SK-N-SH (cell line): ENCODE measurements around the gene RBM44. TPM values are rescaled to one million over a fixed set of nuclear protein-coding genes. Genes with fewer than 3 reads are reported as not detected.

Experiments used
- CTCF ChIA-PET: fragments of 300-600, 350-600 bp; formaldehyde crosslinking; extraction: SDS; loops from one replicate; lab custom pipeline; 2021; lab: Yijun Ruan, JAX
- POLR2A ChIA-PET: fragments of 350-600 bp; sonication (Branson Sonifier 250); formaldehyde crosslinking; extraction: SDS; loops from one replicate; lab custom pipeline; 2020; ENCODE audit warnings: antibody characterized with exemption, inconsistent platforms; lab: Yijun Ruan, JAX
- DNase-seq: peaks from one replicate; pipeline ENCODE4 v3.0.0; 2012
- H2AFZ ChIP-seq: fragments of 200-600 bp; sonication (generic); 2 replicates; pipeline ENCODE4 v1.8.1; 2016; ENCODE audit warnings: antibody characterized with exemption, mild to moderate bottlenecking, low read depth
- H3F3A ChIP-seq: fragments of 200-600 bp; sonication (generic); replicated peaks from 2 replicates; pipeline ENCODE3; 2016; ENCODE audit warnings: antibody characterized with exemption, mild to moderate bottlenecking; ENCODE audit not compliant: insufficient read depth
- H3K27ac ChIP-seq, 2 experiments: fragments of 200-500 bp in 1 of 2; fragments of 200-600 bp in 1 of 2; sonication (Bioruptor generic) in 1 of 2; sonication (generic), shearing (Covaris generic) in 1 of 2; 2 replicates each; pipeline versions ENCODE4 v1.5.1 to v1.6.1; 2014 to 2016; ENCODE audit warnings: low read depth in 2 of 2, inconsistent platforms in 1 of 2, low read length in 1 of 2, mild to moderate bottlenecking in 1 of 2, mixed read lengths in 1 of 2
- H3K27me3 ChIP-seq: fragments of 200-600 bp; sonication (generic), shearing (Covaris generic); 2 replicates; pipeline ENCODE4 v1.6.1; 2016; ENCODE audit warnings: mixed run types; ENCODE audit not compliant: insufficient read depth
- H3K36me3 ChIP-seq, 2 experiments: fragments of 200-500 bp in 1 of 2; fragments of 200-600 bp in 1 of 2; sonication (Bioruptor generic) in 1 of 2; sonication (generic) in 1 of 2; replicated peaks in 1 of 2; 2 replicates each; pipeline versions ENCODE3 to v1.5.1; 2014 to 2016; ENCODE audit warnings: low read length in 1 of 2, mild to moderate bottlenecking in 1 of 2; ENCODE audit not compliant: insufficient read depth in 2 of 2, control insufficient read depth in 1 of 2
- H3K4me1 ChIP-seq, 2 experiments: fragments of 200-500 bp in 1 of 2; fragments of 200-600 bp in 1 of 2; sonication (Bioruptor generic) in 1 of 2; sonication (generic), shearing (Covaris generic) in 1 of 2; 2 replicates each; pipeline versions ENCODE4 v1.5.1 to v1.6.1; 2014 to 2016; ENCODE audit warnings: low read depth in 1 of 2, low read length in 1 of 2, mixed run types in 1 of 2; ENCODE audit not compliant: insufficient read depth in 2 of 2, control insufficient read depth in 1 of 2
- H3K4me2 ChIP-seq: fragments of 200-600 bp; sonication (generic), shearing (Covaris generic); 2 replicates; pipeline ENCODE4 v1.6.1; 2017; ENCODE audit warnings: mixed run types
- H3K4me3 ChIP-seq, 2 experiments: fragments of 200-500 bp in 1 of 2; fragments of 200-600 bp in 1 of 2; sonication (Bioruptor generic) in 1 of 2; sonication (generic), shearing (Covaris generic) in 1 of 2; 2 replicates each; pipeline versions ENCODE4 v1.5.1 to v1.8.1; 2014 to 2016; ENCODE audit warnings: low read depth in 2 of 2, inconsistent platforms in 1 of 2, low read length in 1 of 2, mild to moderate bottlenecking in 1 of 2, mixed read lengths in 1 of 2, moderate library complexity in 1 of 2
- H3K79me2 ChIP-seq: fragments of 200-600 bp; sonication (generic); 2 replicates; pipeline ENCODE4 v1.8.1; 2017; ENCODE audit warnings: mild to moderate bottlenecking; ENCODE audit not compliant: insufficient read depth
- H3K9ac ChIP-seq: fragments of 200-600 bp; sonication (generic); 2 replicates; pipeline ENCODE4 v1.6.1; 2017; ENCODE audit warnings: mixed run types
- H3K9me2 ChIP-seq: fragments of 200-600 bp; sonication (generic); 2 replicates; pipeline ENCODE4 v1.6.1; 2017; ENCODE audit warnings: mixed run types
- H3K9me3 ChIP-seq: fragments of 200-600 bp; sonication (generic); 2 replicates; pipeline ENCODE4 v1.6.1; 2017; ENCODE audit warnings: mixed run types, mild to moderate bottlenecking, moderate library complexity
- H4K20me1 ChIP-seq: fragments of 200-600 bp; sonication (generic); 2 replicates; pipeline ENCODE4 v1.6.1; 2017; ENCODE audit warnings: mild to moderate bottlenecking, mixed run types; ENCODE audit not compliant: insufficient read depth
- CTCF ChIP-seq: fragments of 200-600 bp; sonication (generic); IDR thresholded peaks from 2 replicates; pipeline ENCODE4 v1.6.1; 2017; ENCODE audit warnings: antibody characterized with exemption, mild to moderate bottlenecking, moderate library complexity
- ELF1 ChIP-seq: IDR thresholded peaks from 2 replicates; pipeline ENCODE4 v1.4.0; 2012
- EZH2phosphoT487 ChIP-seq: fragments of 200-600 bp; sonication (generic); IDR thresholded peaks from 2 replicates; pipeline ENCODE4 v1.6.1; 2017; ENCODE audit warnings: low read depth, mixed run types, mild to moderate bottlenecking, antibody characterized with exemption, moderate library complexity, borderline replicate concordance
- FOXM1 ChIP-seq: IDR thresholded peaks from 2 replicates; pipeline ENCODE4 v1.4.0; 2012; ENCODE audit warnings: low read depth, mild to moderate bottlenecking
- GATA2 ChIP-seq: sonication (generic); formaldehyde crosslinking; IDR thresholded peaks from 2 replicates; pipeline ENCODE4 v1.5.0; 2020; ENCODE audit warnings: mild to moderate bottlenecking, missing genetic modification reagents
- IRF3 ChIP-seq: fragments of 150-350 bp; IDR thresholded peaks from 2 replicates; pipeline ENCODE4 v1.6.1; 2016; ENCODE audit warnings: mild to moderate bottlenecking, low read depth, low read length
- JUND ChIP-seq: IDR thresholded peaks from 2 replicates; pipeline ENCODE4 v1.4.0; 2012
- MXI1 ChIP-seq: IDR thresholded peaks from 2 replicates; pipeline ENCODE4 v1.6.1; 2012; ENCODE audit warnings: mild to moderate bottlenecking, low read depth, low read length, improper control_type of control experiment
- NFIC ChIP-seq: IDR thresholded peaks from 2 replicates; pipeline ENCODE4 v1.4.0; 2012; ENCODE audit warnings: borderline replicate concordance
- NRF1 ChIP-seq: IDR thresholded peaks from 2 replicates; pipeline ENCODE4 v1.6.1; 2012; ENCODE audit warnings: low read depth, mild to moderate bottlenecking, low read length
- POLR2AphosphoS5 ChIP-seq: IDR thresholded peaks from 2 replicates; pipeline ENCODE4 v1.6.1; 2012; ENCODE audit warnings: low read depth, low read length
- RAD21 ChIP-seq: IDR thresholded peaks from 2 replicates; pipeline ENCODE4 v1.6.1; 2012; ENCODE audit warnings: mild to moderate bottlenecking, low read length
- RCOR1 ChIP-seq: fragments of 150-350 bp; IDR thresholded peaks from 2 replicates; pipeline ENCODE4 v1.6.1; 2017; ENCODE audit warnings: antibody characterized with exemption, low read length
- TAF1 ChIP-seq: IDR thresholded peaks from 2 replicates; pipeline ENCODE4 v1.6.1; 2012; ENCODE audit warnings: low read depth, mild to moderate bottlenecking, low read length, moderate library complexity, borderline replicate concordance
- TCF12 ChIP-seq: IDR thresholded peaks from 2 replicates; pipeline ENCODE4 v1.4.0; 2012
- TEAD4 ChIP-seq: IDR thresholded peaks from 2 replicates; pipeline ENCODE4 v1.4.0; 2012; ENCODE audit warnings: mild to moderate bottlenecking, borderline replicate concordance; ENCODE audit not compliant: insufficient read depth
- WGBS: methylation state at CpG from one replicate; pipeline ENCODE4 v1.1.6; 2017; ENCODE audit warnings: low lambda C conversion rate; 5-methylcytosine and 5-hydroxymethylcytosine counted together
- polyA plus RNA-seq, 3 experiments: library from polyadenylated mRNA; depleted of rRNA; stranded (reverse); fragments of >200 nt; gene quantifications; 2 replicates each; pipeline ENCODE4 v1.2.3, GENCODE V29; 2012
- TF ChIP-seq, protein P1 (sequence below): IDR thresholded peaks from 2 replicates; pipeline ENCODE4; 2012
- TF ChIP-seq, protein P2 (sequence below): IDR thresholded peaks from 2 replicates; pipeline ENCODE4 v1.6.1; 2012; ENCODE audit warnings: mild to moderate bottlenecking, low read depth, low read length, moderate library complexity

Gene RBM44
- polyA plus RNA-seq, 1 of the 3 experiments (the other 2 are of a cell fraction), result 0.30 TPM

GRCh38 chr2:237758185-237758584 is 40.4 kb upstream of the RBM44 start:
- WGBS, result 97% methylated on average over 10 of the region's 10 CpGs
- Histone ChIP-seq H3K4me1 (no peaks in the 10 kb centered on the region), H2AFZ (no peak overlapping the region), H3K9me2 (no peaks in the 10 kb centered on the region), H3K4me2 (no peak overlapping the region), H3K4me3 (no peak overlapping the region), H3K9me3 (no peaks in the 10 kb centered on the region), H3K27me3 (no peaks in the 10 kb centered on the region), H4K20me1 (no peaks in the 10 kb centered on the region), H3K36me3 (peaks cover 88 to 91% of the 10 kb centered on the region in 2 experiments), H3K79me2 (peaks cover 23% of the 10 kb centered on the region), H3K27ac (no peak overlapping the region), H3F3A (peaks cover 13% of the 10 kb centered on the region), H3K9ac (no peak overlapping the region)
- no peak for DNase-seq
- TF ChIP-seq NRF1, result no peak
- no peak for TF ChIP-seq GATA2 (CRISPR knock-in tag)
- no peak for TF ChIP-seq ELF1
- TF ChIP-seq RAD21, result no peak
- TF ChIP-seq, protein P1, sequence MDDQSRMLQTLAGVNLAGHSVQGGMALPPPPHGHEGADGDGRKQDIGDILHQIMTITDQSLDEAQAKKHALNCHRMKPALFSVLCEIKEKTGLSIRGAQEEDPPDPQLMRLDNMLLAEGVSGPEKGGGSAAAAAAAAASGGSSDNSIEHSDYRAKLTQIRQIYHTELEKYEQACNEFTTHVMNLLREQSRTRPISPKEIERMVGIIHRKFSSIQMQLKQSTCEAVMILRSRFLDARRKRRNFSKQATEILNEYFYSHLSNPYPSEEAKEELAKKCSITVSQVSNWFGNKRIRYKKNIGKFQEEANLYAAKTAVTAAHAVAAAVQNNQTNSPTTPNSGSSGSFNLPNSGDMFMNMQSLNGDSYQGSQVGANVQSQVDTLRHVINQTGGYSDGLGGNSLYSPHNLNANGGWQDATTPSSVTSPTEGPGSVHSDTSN, result no peak
- no peak for TF ChIP-seq NFIC
- TF ChIP-seq RCOR1, result no peak
- TF ChIP-seq CTCF, result no peak
- TF ChIP-seq IRF3, result no peak
- TF ChIP-seq EZH2phosphoT487, result no peak
- no peak for TF ChIP-seq POLR2AphosphoS5
- CTCF ChIA-PET, result interaction anchor here (0.9 to 2.7 kb wide), 4 partner anchors 9 to 85 kb away, joined by 3 to 9 read pairs (median 4); no protein-coding TSS in a partner anchor
- POLR2A ChIA-PET, result no interaction called here

DNA sequence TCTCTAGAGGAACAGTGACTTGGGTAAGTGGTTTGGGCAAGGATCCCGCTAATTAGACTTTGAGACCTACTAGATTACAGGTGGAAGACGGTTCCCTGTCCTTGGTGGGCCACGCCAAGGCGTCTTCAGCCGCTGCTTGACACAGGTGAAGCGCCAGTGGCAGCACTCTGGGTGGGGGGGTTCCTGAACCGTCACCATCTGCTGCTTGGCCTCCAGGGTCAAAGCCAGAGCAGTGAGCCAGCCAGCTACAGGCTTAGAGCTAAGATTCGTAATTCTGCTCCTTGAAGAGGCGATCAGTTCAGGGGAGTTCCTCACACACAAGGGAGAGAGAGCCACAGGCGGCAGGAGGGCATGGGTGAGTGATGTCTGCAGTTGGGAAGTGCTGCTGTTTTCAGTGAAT is 39.4 kb upstream of the RBM44 start:
- no peak overlapping the region for H3K4me2 ChIP-seq
- no peaks in the 10 kb centered on the region for H3K4me1 ChIP-seq
- DNase-seq, result no peak
- ChIA-PET POLR2A (no interaction called here), CTCF (interaction anchor here (0.9 to 1.1 kb wide), 2 partner anchors 14 to 246 kb away, joined by 4 read pairs; no protein-coding TSS in a partner anchor)
- H3F3A ChIP-seq, result peaks cover 13% of the 10 kb centered on the region
- H3K4me3 ChIP-seq, result no peak overlapping the region
- no peaks in the 10 kb centered on the region for H3K27me3 ChIP-seq
- peaks cover 87 to 90% of the 10 kb centered on the region in 2 experiments for H3K36me3 ChIP-seq
- H2AFZ ChIP-seq, result no peak overlapping the region
- H3K9ac ChIP-seq, result no peak overlapping the region
- WGBS, result 98% methylated on average over 9 of the region's 10 CpGs
- H3K9me3 ChIP-seq, result no peaks in the 10 kb centered on the region
- H4K20me1 ChIP-seq, result no peaks in the 10 kb centered on the region
- no peaks in the 10 kb centered on the region for H3K9me2 ChIP-seq
- no peak for TF ChIP-seq MXI1
- no peak for TF ChIP-seq RAD21
- TF ChIP-seq TAF1, result no peak
- TF ChIP-seq TEAD4, result no peak
- no peak for TF ChIP-seq TCF12
- no peak for TF ChIP-seq POLR2AphosphoS5
- no peak for TF ChIP-seq FOXM1
- TF ChIP-seq, protein P2, sequence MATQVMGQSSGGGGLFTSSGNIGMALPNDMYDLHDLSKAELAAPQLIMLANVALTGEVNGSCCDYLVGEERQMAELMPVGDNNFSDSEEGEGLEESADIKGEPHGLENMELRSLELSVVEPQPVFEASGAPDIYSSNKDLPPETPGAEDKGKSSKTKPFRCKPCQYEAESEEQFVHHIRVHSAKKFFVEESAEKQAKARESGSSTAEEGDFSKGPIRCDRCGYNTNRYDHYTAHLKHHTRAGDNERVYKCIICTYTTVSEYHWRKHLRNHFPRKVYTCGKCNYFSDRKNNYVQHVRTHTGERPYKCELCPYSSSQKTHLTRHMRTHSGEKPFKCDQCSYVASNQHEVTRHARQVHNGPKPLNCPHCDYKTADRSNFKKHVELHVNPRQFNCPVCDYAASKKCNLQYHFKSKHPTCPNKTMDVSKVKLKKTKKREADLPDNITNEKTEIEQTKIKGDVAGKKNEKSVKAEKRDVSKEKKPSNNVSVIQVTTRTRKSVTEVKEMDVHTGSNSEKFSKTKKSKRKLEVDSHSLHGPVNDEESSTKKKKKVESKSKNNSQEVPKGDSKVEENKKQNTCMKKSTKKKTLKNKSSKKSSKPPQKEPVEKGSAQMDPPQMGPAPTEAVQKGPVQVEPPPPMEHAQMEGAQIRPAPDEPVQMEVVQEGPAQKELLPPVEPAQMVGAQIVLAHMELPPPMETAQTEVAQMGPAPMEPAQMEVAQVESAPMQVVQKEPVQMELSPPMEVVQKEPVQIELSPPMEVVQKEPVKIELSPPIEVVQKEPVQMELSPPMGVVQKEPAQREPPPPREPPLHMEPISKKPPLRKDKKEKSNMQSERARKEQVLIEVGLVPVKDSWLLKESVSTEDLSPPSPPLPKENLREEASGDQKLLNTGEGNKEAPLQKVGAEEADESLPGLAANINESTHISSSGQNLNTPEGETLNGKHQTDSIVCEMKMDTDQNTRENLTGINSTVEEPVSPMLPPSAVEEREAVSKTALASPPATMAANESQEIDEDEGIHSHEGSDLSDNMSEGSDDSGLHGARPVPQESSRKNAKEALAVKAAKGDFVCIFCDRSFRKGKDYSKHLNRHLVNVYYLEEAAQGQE, result no peak
- TF ChIP-seq JUND, result no peak
- TF ChIP-seq, all 33 proteins: peak for 0
- H3K27ac ChIP-seq, result no peak overlapping the region
- H3K79me2 ChIP-seq, result peaks cover 23% of the 10 kb centered on the region
